ENCODE data around the gene PTPN6.

Gene PTPN6

GRCh38 chr12:6956021-6956727 is 5.0 kb downstream of the PTPN6 start:
- no peak for DNase-seq (ENCODE audit: low spot score)

- no peak for DNase-seq (ENCODE audit: low spot score)
Measured at GRCh38 chr12:6957151-6957701, 6.1 kb downstream of the PTPN6 start.

GRCh38 chr12:6957741-6958608 is 6.8 kb downstream of the PTPN6 start:
- DNase-seq (ENCODE audit: low spot score): no peak

- no peak for DNase-seq (ENCODE audit: low spot score)
Measured at GRCh38 chr12:6958609-6959057, 7.5 kb downstream of the PTPN6 start.

- no peak for DNase-seq (ENCODE audit: low spot score)
Measured at GRCh38 chr12:6959058-6959804, 8.1 kb downstream of the PTPN6 start.

GRCh38 chr12:6959805-6960592 is 8.8 kb downstream of the PTPN6 start:
- DNase-seq (ENCODE audit: low spot score): no peak

GRCh38 chr12:6960593-6961277 is 9.6 kb downstream of the PTPN6 start:
- DNase-seq (ENCODE audit: low spot score): no peak

DNA sequence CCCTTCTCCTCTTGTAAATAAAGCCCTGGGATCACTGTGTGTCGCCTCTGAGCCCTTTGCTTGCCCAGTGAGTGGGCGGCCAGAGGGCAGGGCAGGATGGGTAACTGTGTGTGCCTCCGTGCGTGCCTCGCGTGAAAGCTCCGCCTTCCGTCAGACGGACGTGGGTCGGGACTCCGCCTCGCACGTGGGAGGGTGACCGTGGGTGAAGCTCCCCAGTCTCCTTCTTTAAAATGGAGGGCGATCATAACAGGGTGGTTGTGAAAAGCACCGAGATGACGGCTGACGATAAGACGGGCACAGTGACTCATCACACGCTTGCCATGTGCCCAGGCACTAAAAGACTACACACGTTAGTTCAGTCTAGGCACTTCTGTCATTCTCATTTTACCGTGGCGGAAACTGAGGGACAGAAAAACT is 10.1 kb downstream of the PTPN6 start:
- DNase-seq (ENCODE audit: low spot score): peak; percentile 70

GRCh38 chr12:6961695-6962284 is 10.6 kb downstream of the PTPN6 start:
- no peak for DNase-seq (ENCODE audit: low spot score)

DNA sequence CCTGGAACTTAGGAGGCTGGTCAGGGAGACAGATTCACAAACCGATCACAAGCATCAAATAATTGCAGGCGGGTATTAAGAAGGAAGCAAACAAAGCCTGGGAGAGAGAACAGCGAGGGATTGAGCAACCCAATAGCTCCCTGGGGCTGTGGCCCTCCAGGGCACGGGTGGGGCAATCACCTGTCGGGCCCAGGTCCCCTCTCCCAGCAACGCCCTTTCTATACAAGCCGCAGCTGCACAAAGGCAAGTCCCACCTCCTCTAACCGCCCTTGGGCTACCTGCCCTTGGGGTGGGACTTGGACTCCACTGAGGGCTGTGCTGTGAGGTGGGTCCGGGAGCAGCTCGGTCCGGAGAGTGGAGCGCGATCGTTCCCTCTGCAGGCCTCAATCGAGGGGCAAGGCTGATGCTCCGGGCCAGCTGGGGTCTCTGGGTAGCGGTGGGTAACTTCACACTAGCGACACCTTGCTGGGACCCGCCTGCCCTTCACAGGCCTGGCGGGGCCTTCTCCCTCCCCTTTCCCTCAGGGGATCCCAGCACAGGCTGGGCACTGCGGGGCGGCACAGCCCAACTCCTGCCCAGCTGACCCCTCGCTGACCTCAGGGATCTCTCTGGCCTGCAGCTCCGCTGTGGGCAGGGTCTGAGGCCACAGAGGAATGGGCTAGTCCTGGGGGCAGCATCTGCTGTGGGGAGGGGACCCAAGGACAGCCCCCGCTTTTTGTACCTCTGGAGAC is 11.3 kb downstream of the PTPN6 start:
- DNase-seq (ENCODE audit: low spot score): no peak

DNA sequence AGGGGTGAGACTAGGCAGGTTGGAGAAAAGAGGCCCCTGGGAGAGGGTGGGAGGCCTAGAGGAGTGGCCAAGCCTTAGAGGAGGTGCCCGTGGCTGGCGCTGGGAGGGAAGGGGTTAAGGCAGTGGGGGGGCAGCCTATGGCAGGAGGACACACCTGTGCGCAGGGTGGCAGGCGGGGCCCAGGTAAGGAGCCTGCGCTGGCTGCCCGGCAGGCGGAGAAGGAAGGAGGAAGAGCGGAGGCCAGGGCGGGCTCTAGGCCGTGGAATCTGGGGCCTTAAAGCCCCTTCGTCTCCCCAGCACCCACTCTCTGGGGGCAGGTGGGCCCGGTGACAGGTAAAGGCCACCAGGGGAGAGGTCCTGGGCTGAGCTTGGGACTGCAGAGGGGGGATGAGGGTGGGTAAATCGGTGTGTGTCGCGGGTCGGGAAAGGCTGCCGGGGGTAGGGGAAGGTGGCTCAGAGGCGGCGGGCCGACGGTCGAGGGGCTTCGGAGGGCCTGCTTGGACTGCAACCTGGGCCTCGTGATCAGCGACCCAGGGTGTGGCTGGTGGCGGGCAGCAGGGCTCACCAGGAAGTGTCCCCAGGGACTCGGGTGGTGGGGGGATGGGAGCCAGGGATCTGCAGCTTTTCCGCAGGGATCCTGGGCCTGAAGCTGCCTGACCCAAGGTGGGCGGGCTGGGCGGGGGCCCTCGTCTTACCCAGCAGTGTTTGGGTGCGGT is 12.0 kb downstream of the PTPN6 start:
- no peak for DNase-seq (ENCODE audit: low spot score)

- no peak for DNase-seq (ENCODE audit: low spot score)
Measured at GRCh38 chr12:6963791-6964413, 12.7 kb downstream of the PTPN6 start.

- DNase-seq (ENCODE audit: low spot score): no peak
Measured at GRCh38 chr12:6964605-6965025, 13.5 kb downstream of the PTPN6 start.

DNA sequence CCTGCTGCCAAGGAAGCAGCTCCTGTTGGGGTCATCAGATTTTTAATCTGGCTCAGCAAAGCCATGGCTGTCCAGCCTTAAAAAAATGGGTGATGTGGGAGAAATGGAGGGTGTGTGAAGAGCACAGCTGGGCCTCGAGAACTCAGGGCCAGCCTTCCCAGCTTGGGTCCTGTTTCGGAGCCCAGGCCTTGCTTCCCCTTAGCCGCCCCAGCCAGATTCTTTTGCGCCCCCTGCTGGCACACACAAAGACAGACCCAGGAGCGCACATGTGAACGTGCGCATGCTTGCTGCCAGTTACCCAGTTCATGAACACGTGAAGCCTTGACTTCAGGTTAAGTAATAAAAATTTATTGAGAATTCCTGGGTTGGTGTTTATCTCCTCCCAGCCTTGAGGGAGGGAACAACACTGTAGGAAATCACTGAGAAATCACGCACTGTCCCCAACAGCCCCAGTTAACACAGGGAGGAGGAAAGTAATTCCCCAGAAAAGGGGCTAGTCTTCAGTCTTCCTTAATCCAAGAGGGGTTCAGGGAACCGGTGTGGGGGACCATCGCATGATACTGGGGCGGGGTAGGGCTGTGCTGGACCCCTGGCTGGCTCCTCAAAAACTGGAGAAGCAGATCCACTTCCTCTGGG is 14.0 kb downstream of the PTPN6 start:
- peak; percentile 79 for DNase-seq (ENCODE audit: low spot score)

- no peak for DNase-seq (ENCODE audit: low spot score)
Measured at GRCh38 chr12:6965714-6966113, 14.6 kb downstream of the PTPN6 start.

DNA sequence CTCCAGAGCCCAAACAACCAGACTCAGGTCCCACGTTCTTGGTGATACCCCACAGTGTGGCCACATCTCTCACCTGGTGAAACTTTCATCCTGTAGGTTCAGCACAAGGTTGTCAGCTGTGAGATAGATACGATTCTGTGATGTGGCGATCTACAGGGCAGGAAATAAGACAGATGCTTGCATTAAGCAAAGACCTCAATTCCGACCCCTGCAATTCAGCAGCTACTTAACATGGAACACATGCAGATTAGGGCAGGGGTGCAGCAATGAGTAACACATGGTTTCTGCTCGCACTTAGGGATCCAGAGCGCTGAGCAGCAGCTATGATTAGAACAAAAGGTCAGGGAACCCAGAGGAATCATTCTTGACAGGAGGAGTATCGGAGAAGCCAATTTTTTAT is 15.2 kb downstream of the PTPN6 start:
- DNase-seq (ENCODE audit: low spot score): no peak

- DNase-seq (ENCODE audit: low spot score): no peak
Measured at GRCh38 chr12:6967651-6968100, 16.5 kb downstream of the PTPN6 start.

DNA sequence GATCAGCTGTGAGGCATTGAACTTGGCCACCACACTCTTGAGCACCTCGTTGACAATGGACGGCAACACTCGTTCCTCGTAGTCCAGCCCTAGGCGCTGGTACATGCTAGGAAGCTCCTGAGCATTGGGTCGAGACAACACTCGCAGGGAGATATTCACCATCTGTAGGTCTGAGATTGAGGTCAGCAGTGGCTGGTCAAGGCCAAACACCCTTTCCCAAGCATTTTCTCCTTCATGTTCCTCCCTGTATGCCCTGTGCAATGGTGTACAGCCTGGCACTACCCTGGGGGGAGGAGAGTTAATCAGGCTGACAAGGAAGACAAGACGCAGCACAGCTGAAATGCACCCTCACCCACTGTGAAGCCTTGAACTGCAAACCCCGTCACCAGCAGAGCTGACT is 17.3 kb downstream of the PTPN6 start:
- no peak for DNase-seq (ENCODE audit: low spot score)

Data from putamen (tissue), 1 donor.